Stimulated activated naive CD4-positive, alpha-beta T cell treated with Interleukin-2 at 50 U/mL for 16 hours (primary cell): ENCODE results near the gene MUC20.
"Not testable (repeated sequence)": the region's sequence is repeated elsewhere in the genome, so short reads cannot be mapped to it uniquely, and the experiment has no call there.

Experiments
- DNase-seq: peaks from one replicate; lab custom pipeline; 2025; lab: John Stamatoyannopoulos, UW

MUC20 gene

GRCh38 chr3:195720831-195721506 is at the start of gene MUC20:
Gene MUC20, plus strand, starts transcription at chr3:195720978. Its CDS starts 30 bp downstream, at chr3:195721008.
- DNase-seq: not testable (repeated sequence)

GRCh38 chr3:195671283-195671682 is 49.5 kb upstream of the MUC20 start:
- DNase-seq: not testable (repeated sequence)

GRCh38 chr3:195673711-195674110 is 47.1 kb upstream of the MUC20 start:
- DNase-seq: not testable (repeated sequence)

- not testable (repeated sequence) for DNase-seq
Observed at GRCh38 chr3:195678391-195679015, 42.3 kb upstream of the MUC20 start.

- not testable (repeated sequence) for DNase-seq
Observed at GRCh38 chr3:195680690-195681089, 40.1 kb upstream of the MUC20 start.

GRCh38 chr3:195681458-195682103 is 39.2 kb upstream of the MUC20 start:
- DNase-seq: not testable (repeated sequence)

- not testable (repeated sequence) for DNase-seq
Observed at GRCh38 chr3:195682104-195682742, 38.6 kb upstream of the MUC20 start.

- not testable (repeated sequence) for DNase-seq
Observed at GRCh38 chr3:195683722-195684526, 36.9 kb upstream of the MUC20 start.

GRCh38 chr3:195684527-195685257 is 36.1 kb upstream of the MUC20 start:
- DNase-seq: not testable (repeated sequence)

GRCh38 chr3:195686537-195687208 is 34.1 kb upstream of the MUC20 start:
- DNase-seq: not testable (repeated sequence)

GRCh38 chr3:195687209-195687760 is 33.5 kb upstream of the MUC20 start:
- DNase-seq: not testable (repeated sequence)

GRCh38 chr3:195688471-195689183 is 32.2 kb upstream of the MUC20 start:
- not testable (repeated sequence) for DNase-seq

- DNase-seq: not testable (repeated sequence)
Observed at GRCh38 chr3:195689184-195690070, 31.4 kb upstream of the MUC20 start.

- no peak for DNase-seq
Observed at GRCh38 chr3:195690951-195691350, 29.8 kb upstream of the MUC20 start.

- DNase-seq: not testable (repeated sequence)
Observed at GRCh38 chr3:195691596-195692353, 29.0 kb upstream of the MUC20 start.

- no peak for DNase-seq
Observed at GRCh38 chr3:195692354-195692685, 28.5 kb upstream of the MUC20 start.

- DNase-seq: no peak
Observed at GRCh38 chr3:195692781-195693427, 27.9 kb upstream of the MUC20 start.
